IMR-90 (cell line): Measurements from ENCODE around the gene NALCN. TPM values are rescaled to one million over a fixed set of nuclear protein-coding genes. Genes with fewer than 3 reads are reported as not detected.

ENCODE experiments used
- ATAC-seq: fragments of 200-7000 bp; cut with Tn5 transposase; 2 replicates; pipeline ENCODE4 v1.9.1; 2020; ENCODE audit warnings: low read depth, mild to moderate bottlenecking, moderate library complexity
- BruUV-seq: library from RNA; stranded (reverse); fragments of 400-500 nt; replicated peaks from 2 replicates; lab custom pipeline; 2021; lab: Mats Ljungman, UMichigan
- CTCF ChIA-PET: fragments of 300-600 bp; formaldehyde crosslinking; extraction: SDS; loops from one replicate; lab custom pipeline; 2021; ENCODE audit warnings: antibody characterized with exemption; lab: Yijun Ruan, JAX
- POLR2A ChIA-PET: fragments of 300-600 bp; sonication (Branson Sonifier 250); formaldehyde crosslinking; loops from one replicate; lab custom pipeline; 2022; ENCODE audit warnings: antibody characterized with exemption; ENCODE audit not compliant: unreplicated experiment; lab: Charles Lee
- DNase-seq: peaks from one replicate; pipeline ENCODE4 v3.0.0; 2013
- H2AFZ ChIP-seq: replicated peaks from 2 replicates; pipeline ENCODE3; 2013; ENCODE audit warnings: low read length, mild to moderate bottlenecking; ENCODE audit not compliant: poor library complexity
- H2AK5ac ChIP-seq: 2 replicates; pipeline ENCODE4 v1.6.1; 2013; ENCODE audit warnings: low read depth, low read length, inconsistent platforms
- H2AK9ac ChIP-seq: replicated peaks from 2 replicates; pipeline ENCODE3; 2013; ENCODE audit warnings: mild to moderate bottlenecking, low read depth, low read length, moderate library complexity; ENCODE audit not compliant: poor library complexity
- H2BK120ac ChIP-seq: 2 replicates; pipeline ENCODE4 v1.6.1; 2013; ENCODE audit warnings: low read depth, low read length, inconsistent platforms
- H2BK15ac ChIP-seq: 3 replicates; pipeline ENCODE4 v1.6.1; 2013; ENCODE audit warnings: low read depth, low read length, inconsistent platforms
- H2BK20ac ChIP-seq: 2 replicates; pipeline ENCODE4 v1.6.1; 2013; ENCODE audit warnings: low read depth, mild to moderate bottlenecking, inconsistent platforms, low read length, moderate library complexity
- H2BK5ac ChIP-seq: 2 replicates; pipeline ENCODE4 v1.6.1; 2013; ENCODE audit warnings: mild to moderate bottlenecking, low read depth, low read length, inconsistent platforms; ENCODE audit not compliant: poor library complexity, severe bottlenecking
- H3K14ac ChIP-seq: replicated peaks from 2 replicates; pipeline ENCODE4 v1.6.1; 2013; ENCODE audit warnings: low read depth, low read length, inconsistent platforms
- H3K18ac ChIP-seq: 2 replicates; pipeline ENCODE4 v1.6.1; 2013; ENCODE audit warnings: low read depth, low read length, control low read depth
- H3K23ac ChIP-seq: 2 replicates; pipeline ENCODE4 v1.6.1; 2013; ENCODE audit warnings: low read depth, low read length, inconsistent platforms
- H3K27ac ChIP-seq: 2 replicates; pipeline ENCODE4 v1.5.1; 2013; ENCODE audit warnings: mild to moderate bottlenecking, control low read depth, low read length; ENCODE audit not compliant: insufficient read depth
- H3K27me3 ChIP-seq: 2 replicates; pipeline ENCODE4 v1.6.1; 2013; ENCODE audit warnings: low read length; ENCODE audit not compliant: control insufficient read depth, insufficient read depth
- H3K36me3 ChIP-seq: 2 replicates; pipeline ENCODE4 v1.6.1; 2013; ENCODE audit warnings: low read length, mixed read lengths; ENCODE audit not compliant: control insufficient read depth, insufficient read depth
- H3K4ac ChIP-seq: 2 replicates; pipeline ENCODE4 v1.6.1; 2013; ENCODE audit warnings: low read depth, low read length, inconsistent platforms
- H3K4me1 ChIP-seq: 2 replicates; pipeline ENCODE4 v1.6.1; 2013; ENCODE audit warnings: low read length, mixed read lengths; ENCODE audit not compliant: control insufficient read depth, insufficient read depth
- H3K4me2 ChIP-seq: 2 replicates; pipeline ENCODE4 v1.6.1; 2013; ENCODE audit warnings: low read depth, mild to moderate bottlenecking, control low read depth, low read length, moderate library complexity
- H3K4me3 ChIP-seq: 2 replicates; pipeline ENCODE4 v1.5.1; 2013; ENCODE audit warnings: low read depth, mild to moderate bottlenecking, control low read depth, low read length, moderate library complexity; ENCODE audit not compliant: insufficient read depth
- H3K56ac ChIP-seq: 2 replicates; pipeline ENCODE4 v1.6.1; 2013; ENCODE audit warnings: low read length, inconsistent platforms; ENCODE audit not compliant: insufficient read depth; ENCODE audit errors: extremely low read depth
- H3K79me1 ChIP-seq, 2 experiments: 2 replicates each; pipeline ENCODE4 v1.6.1; 2013; ENCODE audit warnings: low read length in 2 of 2, inconsistent platforms in 1 of 2, low read depth in 1 of 2
- H3K9ac ChIP-seq: 2 replicates; pipeline ENCODE4 v1.6.1; 2013; ENCODE audit warnings: low read depth, low read length, control low read depth
- H3K9me1 ChIP-seq: 2 replicates; pipeline ENCODE4 v1.6.1; 2013; ENCODE audit warnings: low read length, inconsistent platforms; ENCODE audit not compliant: insufficient read depth
- H3K9me3 ChIP-seq: 2 replicates; pipeline ENCODE4 v1.6.1; 2013; ENCODE audit warnings: low read length; ENCODE audit not compliant: control insufficient read depth, insufficient read depth
- H4K20me1 ChIP-seq: 2 replicates; pipeline ENCODE4 v1.6.1; 2013; ENCODE audit warnings: low read length, inconsistent platforms; ENCODE audit not compliant: insufficient read depth
- H4K5ac ChIP-seq: 2 replicates; pipeline ENCODE4 v1.6.1; 2013; ENCODE audit warnings: mild to moderate bottlenecking, low read depth, low read length, control low read depth
- H4K8ac ChIP-seq, 2 experiments: 2 replicates each; pipeline ENCODE4 v1.6.1; 2013; ENCODE audit warnings: low read depth in 2 of 2, low read length in 2 of 2, control low read depth in 1 of 2, inconsistent platforms in 1 of 2
- H4K91ac ChIP-seq: 2 replicates; pipeline ENCODE4 v1.6.1; 2013; ENCODE audit warnings: low read depth, low read length, inconsistent platforms; ENCODE audit not compliant: insufficient read depth
- CHD1 ChIP-seq: IDR thresholded peaks from 2 replicates; pipeline ENCODE4 v1.6.1; 2012; ENCODE audit warnings: low read depth, low read length, improper control_type of control experiment
- CTCF ChIP-seq: conservative IDR thresholded peaks from 2 replicates; pipeline ENCODE4 v1.5.1; 2012; ENCODE audit warnings: mild to moderate bottlenecking, low read depth, low read length, improper control_type of control experiment
- ELK1 ChIP-seq: fragments of 150-350 bp; IDR thresholded peaks from 2 replicates; pipeline ENCODE4 v1.6.1; 2016; ENCODE audit warnings: low read depth, mild to moderate bottlenecking, low read length, moderate library complexity, borderline replicate concordance
- MXI1 ChIP-seq: IDR thresholded peaks from 2 replicates; pipeline ENCODE4 v1.6.1; 2012; ENCODE audit warnings: low read depth, mild to moderate bottlenecking, low read length, moderate library complexity, borderline replicate concordance
- RFX5 ChIP-seq: IDR thresholded peaks from 2 replicates; pipeline ENCODE4 v1.8.0; 2012; ENCODE audit warnings: low read depth, mild to moderate bottlenecking, low read length, moderate library complexity
- SMC3 ChIP-seq: fragments of 150-350 bp; IDR thresholded peaks from 2 replicates; pipeline ENCODE4 v1.6.1; 2016; ENCODE audit warnings: low read depth, mild to moderate bottlenecking, antibody characterized with exemption, low read length, moderate library complexity
- dilution Hi-C: fragments of 300-500 bp; cut with HindIII; formaldehyde crosslinking; loops from one replicate; pipeline ENCODE4 v1.14.3; 2018; ENCODE audit warnings: low sequenced_read_pairs; ENCODE audit not compliant: unreplicated experiment
- in situ Hi-C: fragments of 300-500 bp; cut with MboI; formaldehyde crosslinking; loops from 3 replicates; pipeline ENCODE4 v1.14.3; 2019; ENCODE audit warnings: low sequenced_read_pairs, inconsistent platforms, mixed read lengths
- intact Hi-C: fragments of 100-400 bp; cut with micrococcal nuclease; formaldehyde crosslinking; loops from 2 replicates; pipeline ENCODE4 v1.10.0; 2022
- polyA plus RNA-seq, 3 experiments: library from polyadenylated mRNA; depleted of rRNA; stranded (reverse); fragments of >200 nt; gene quantifications; 2 replicates each; pipeline ENCODE4 v1.2.3, GENCODE V29; 2012; ENCODE audit warnings: low replicate concordance in 1 of 3
- total RNA-seq: library from RNA; depleted of rRNA; stranded (reverse); fragments of >200 nt; gene quantifications from 2 replicates; pipeline ENCODE4 v1.2.3, GENCODE V29; 2012

NALCN gene
- total and polyA plus RNA-seq, 2 of the 4 experiments (the other 2 are of a cell fraction), result 2.9 to 4.8 TPM

- no peak for ATAC-seq
- Histone ChIP-seq H4K20me1 (no peaks in the 10 kb centered on the region), H2BK20ac (no peak overlapping the region), H3K4me3 (no peak overlapping the region), H3K23ac (no peak overlapping the region), H3K14ac (no peak overlapping the region), H3K18ac (no peak overlapping the region), H2AK5ac (no peak overlapping the region), H3K4ac (no peak overlapping the region), H2AK9ac (no peak overlapping the region), H3K56ac (no peak overlapping the region), H2BK120ac (no peak overlapping the region), H3K36me3 (no peaks in the 10 kb centered on the region), H4K8ac (no peak overlapping the region), H3K9me3 (no peaks in the 10 kb centered on the region), H3K4me2 (no peak overlapping the region), H4K91ac (no peak overlapping the region), H2BK15ac (no peak overlapping the region), H3K27me3 (no peaks in the 10 kb centered on the region), H2BK5ac (no peak overlapping the region), H3K9ac (no peak overlapping the region), H3K9me1 (no peaks in the 10 kb centered on the region), H3K4me1 (no peaks in the 10 kb centered on the region), H3K27ac (no peak overlapping the region), H2AFZ (no peak overlapping the region), H4K5ac (no peak overlapping the region), H3K79me1 (no peaks in the 10 kb centered on the region)
- intact Hi-C loops (no loop called here), dilution Hi-C loops (no loop called here), in situ Hi-C loops (no loop called here)
- no TSS peak for BruUV-seq
- POLR2A ChIA-PET, result no interaction called here
- CTCF ChIA-PET, result no interaction called here
- DNase-seq, result no peak
- TF ChIP-seq ELK1, result no peak
- TF ChIP-seq MXI1, result no peak
- no peak for TF ChIP-seq CTCF
- no peak for TF ChIP-seq CHD1
- TF ChIP-seq RFX5, result no peak
- TF ChIP-seq SMC3, result no peak
These were observed 177.8 kb downstream of the NALCN start for GRCh38 chr13:101238555-101238954.
